Left ventricle myocardium inferior (tissue), 1 donor: Measurements from ENCODE around the gene EXOG. TPM values are rescaled to one million over a fixed set of nuclear protein-coding genes. Genes with fewer than 3 reads are reported as not detected.

Experiments
- DNase-seq: peaks from one replicate; pipeline ENCODE4 v3.0.0-alpha.2; 2020
- H3K27ac ChIP-seq: fragments of 200-600 bp; replicated peaks from 2 replicates; pipeline ENCODE4 v1.8.0; 2021
- H3K27me3 ChIP-seq: fragments of 200-600 bp; 2 replicates; pipeline ENCODE4 v1.8.0; 2021; ENCODE audit warnings: low read depth
- H3K36me3 ChIP-seq: fragments of 200-600 bp; 2 replicates; pipeline ENCODE4 v1.8.0; 2021
- H3K4me1 ChIP-seq: fragments of 200-600 bp; 2 replicates; pipeline ENCODE4 v1.8.0; 2021
- H3K4me3 ChIP-seq: fragments of 200-600 bp; 2 replicates; pipeline ENCODE4 v1.8.0; 2021; ENCODE audit warnings: mild to moderate bottlenecking, moderate library complexity
- H3K9me3 ChIP-seq: fragments of 200-600 bp; replicated peaks from 2 replicates; pipeline ENCODE4 v1.8.0; 2021
- intact Hi-C: fragments of 100-400 bp; cut with micrococcal nuclease; formaldehyde crosslinking; loops from one replicate; pipeline ENCODE4 v1.11.0; 2022
- total RNA-seq: library from RNA; stranded (reverse); fragmentation: NEBNext Ultra II Directional; extraction: Animal tissue kit (Norgen Biotek cat#: 25700); gene quantifications from one replicate; pipeline ENCODE4 v1.2.1, GENCODE V29; 2021
- TF ChIP-seq, protein P1 (sequence below): fragments of 200-600 bp; IDR thresholded peaks from 2 replicates; pipeline ENCODE4 v1.8.0; 2021; ENCODE audit warnings: antibody characterized with exemption, mild to moderate bottlenecking, borderline replicate concordance
- donor health status: DM: no; HTN: yes; CAD: no; lungs with severe emphysema.

The EXOG gene
- total RNA-seq, 1 donor from 2014 or later: 27.9 TPM

DNA sequence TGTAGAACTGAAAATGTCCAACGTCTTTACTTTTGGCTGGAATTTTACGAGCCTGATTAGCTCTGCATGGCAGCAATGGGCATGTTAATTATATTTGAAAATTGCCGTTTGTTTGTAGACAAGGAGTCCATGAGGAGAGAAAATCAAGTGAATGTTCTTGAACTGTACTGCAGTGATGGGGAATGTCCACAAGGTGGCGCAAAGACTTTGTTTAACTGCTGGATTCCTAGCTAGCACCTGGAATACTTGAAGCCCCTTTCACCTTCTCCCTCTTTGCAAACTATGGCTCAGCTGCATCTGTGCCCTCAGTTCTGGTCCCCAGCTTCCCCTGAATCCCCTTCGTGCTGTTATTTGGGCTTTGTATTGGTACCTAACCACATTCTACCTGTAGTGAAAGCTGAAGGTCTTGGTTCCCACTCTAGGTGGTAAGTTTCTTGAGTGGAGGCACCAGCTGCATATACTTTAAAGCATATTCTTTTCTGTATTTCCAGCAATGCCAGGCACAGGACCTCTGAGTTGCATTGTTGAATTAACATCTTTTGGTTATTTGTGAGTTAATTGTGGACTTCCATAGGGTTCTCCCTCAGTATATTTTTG, 25.3 kb downstream of the EXOG start:
- Histone ChIP-seq H3K27me3 (no peaks in the 10 kb centered on the region), H3K4me3 (no peak overlapping the region), H3K36me3 (peaks cover 53% of the 10 kb centered on the region), H3K27ac (peak overlapping the region; percentile 78), H3K4me1 (peaks cover 44% of the 10 kb centered on the region), H3K9me3 (peaks cover 8% of the 10 kb centered on the region)
- no peak for DNase-seq
- TF ChIP-seq, protein P1, sequence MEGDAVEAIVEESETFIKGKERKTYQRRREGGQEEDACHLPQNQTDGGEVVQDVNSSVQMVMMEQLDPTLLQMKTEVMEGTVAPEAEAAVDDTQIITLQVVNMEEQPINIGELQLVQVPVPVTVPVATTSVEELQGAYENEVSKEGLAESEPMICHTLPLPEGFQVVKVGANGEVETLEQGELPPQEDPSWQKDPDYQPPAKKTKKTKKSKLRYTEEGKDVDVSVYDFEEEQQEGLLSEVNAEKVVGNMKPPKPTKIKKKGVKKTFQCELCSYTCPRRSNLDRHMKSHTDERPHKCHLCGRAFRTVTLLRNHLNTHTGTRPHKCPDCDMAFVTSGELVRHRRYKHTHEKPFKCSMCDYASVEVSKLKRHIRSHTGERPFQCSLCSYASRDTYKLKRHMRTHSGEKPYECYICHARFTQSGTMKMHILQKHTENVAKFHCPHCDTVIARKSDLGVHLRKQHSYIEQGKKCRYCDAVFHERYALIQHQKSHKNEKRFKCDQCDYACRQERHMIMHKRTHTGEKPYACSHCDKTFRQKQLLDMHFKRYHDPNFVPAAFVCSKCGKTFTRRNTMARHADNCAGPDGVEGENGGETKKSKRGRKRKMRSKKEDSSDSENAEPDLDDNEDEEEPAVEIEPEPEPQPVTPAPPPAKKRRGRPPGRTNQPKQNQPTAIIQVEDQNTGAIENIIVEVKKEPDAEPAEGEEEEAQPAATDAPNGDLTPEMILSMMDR: peak; percentile 95
- intact Hi-C loops: loop anchor here (10.0 kb wide), 1 partner anchor 323 kb away; no protein-coding TSS in a partner anchor

DNA sequence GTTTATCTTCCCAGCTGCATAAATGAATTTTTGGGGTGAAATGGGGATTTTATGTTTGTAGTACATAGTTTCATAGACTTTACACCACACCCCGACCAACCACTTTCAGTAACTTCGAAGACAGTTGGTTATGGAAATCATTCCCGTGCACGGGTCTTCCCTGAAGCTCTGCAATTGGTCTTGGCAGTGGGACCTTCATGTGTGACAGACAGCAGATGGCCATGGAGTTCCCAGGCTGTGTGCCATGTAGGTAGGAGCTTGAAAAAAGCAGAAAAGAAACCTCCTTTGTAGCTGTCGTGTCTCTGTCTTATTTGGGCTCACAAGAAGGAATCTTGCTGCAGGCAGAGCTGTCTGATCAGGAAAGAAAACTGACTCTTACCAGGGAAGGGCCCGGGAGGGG, 25.9 kb downstream of the EXOG start:
- intact Hi-C loops: loop anchor here (10.0 kb wide), 1 partner anchor 323 kb away; no protein-coding TSS in a partner anchor
- Histone ChIP-seq H3K4me1 (peaks cover 44% of the 10 kb centered on the region), H3K27ac (peak overlapping the region; percentile 78), H3K27me3 (no peaks in the 10 kb centered on the region), H3K9me3 (peaks cover 3% of the 10 kb centered on the region), H3K4me3 (no peak overlapping the region), H3K36me3 (peaks cover 53% of the 10 kb centered on the region)
- DNase-seq: no peak
- TF ChIP-seq, protein P1: no peak

DNA sequence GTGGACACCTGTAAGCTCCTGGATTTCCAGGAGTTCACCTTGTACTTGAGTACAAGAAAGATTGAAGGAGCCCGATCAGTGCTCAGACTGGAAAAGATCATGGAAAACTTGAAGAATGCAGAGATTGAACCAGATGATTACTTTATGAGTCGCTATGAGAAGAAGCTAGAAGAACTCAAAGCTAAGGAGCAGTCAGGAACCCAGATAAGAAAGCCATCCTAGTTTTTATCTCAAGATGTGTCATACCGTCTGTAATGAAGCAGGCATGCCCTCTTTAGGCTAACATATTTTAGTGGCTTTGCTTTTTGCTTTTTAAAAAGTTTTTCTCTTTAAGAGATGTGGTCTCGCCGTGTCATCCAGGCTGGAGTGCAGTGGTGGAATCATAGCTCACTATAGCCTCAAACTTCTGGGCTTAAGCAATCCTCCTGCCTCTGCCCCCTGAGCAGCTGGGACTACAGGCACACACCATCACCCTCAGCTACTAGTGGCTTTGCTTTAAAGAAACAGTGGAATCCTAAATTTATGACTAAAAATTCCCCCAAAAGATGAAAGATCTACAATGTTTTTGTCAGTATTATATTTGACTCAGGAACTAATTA, 28.1 kb downstream of the EXOG start:
- Histone ChIP-seq H3K4me3 (no peak overlapping the region), H3K9me3 (no peaks in the 10 kb centered on the region), H3K27ac (no peak overlapping the region), H3K27me3 (no peaks in the 10 kb centered on the region), H3K4me1 (peaks cover 51% of the 10 kb centered on the region), H3K36me3 (peaks cover 58% of the 10 kb centered on the region)
- TF ChIP-seq, protein P1: no peak
- no peak for DNase-seq
- intact Hi-C loops: loop anchor here (10.0 kb wide), 1 partner anchor 321 kb away; no protein-coding TSS in a partner anchor

DNA sequence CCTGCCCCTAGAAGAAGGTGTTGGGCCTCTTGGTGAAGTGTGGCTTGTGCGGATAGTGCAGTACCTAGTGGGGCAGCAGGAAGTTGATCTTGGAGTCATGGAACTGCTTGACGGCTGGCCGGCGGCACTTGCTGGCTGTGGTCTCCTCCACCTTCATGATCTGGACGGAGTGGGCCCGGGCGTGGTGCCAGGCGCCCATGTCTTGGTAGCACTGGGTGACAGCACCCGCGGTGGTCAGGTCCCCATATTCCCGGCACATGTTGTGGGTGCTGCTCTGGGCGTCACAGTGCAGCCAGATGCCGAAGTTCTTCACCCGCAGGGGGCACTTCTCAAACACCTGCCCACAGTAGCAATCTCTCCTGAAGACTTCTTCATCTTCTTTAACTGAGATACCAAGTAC, 30.7 kb downstream of the EXOG start:
- intact Hi-C loops: loop anchor here (5.0 to 10.0 kb wide), 2 partner anchors 126 to 318 kb away; no protein-coding TSS in a partner anchor
- peaks cover 48% of the 10 kb centered on the region for H3K4me1 ChIP-seq
- TF ChIP-seq, protein P1: no peak
- no peak for DNase-seq
- H3K27me3 ChIP-seq: no peaks in the 10 kb centered on the region
- H3K36me3 ChIP-seq: peaks cover 58% of the 10 kb centered on the region
- H3K9me3 ChIP-seq: no peaks in the 10 kb centered on the region
- H3K27ac ChIP-seq: no peak overlapping the region
- H3K4me3 ChIP-seq: no peak overlapping the region

DNA sequence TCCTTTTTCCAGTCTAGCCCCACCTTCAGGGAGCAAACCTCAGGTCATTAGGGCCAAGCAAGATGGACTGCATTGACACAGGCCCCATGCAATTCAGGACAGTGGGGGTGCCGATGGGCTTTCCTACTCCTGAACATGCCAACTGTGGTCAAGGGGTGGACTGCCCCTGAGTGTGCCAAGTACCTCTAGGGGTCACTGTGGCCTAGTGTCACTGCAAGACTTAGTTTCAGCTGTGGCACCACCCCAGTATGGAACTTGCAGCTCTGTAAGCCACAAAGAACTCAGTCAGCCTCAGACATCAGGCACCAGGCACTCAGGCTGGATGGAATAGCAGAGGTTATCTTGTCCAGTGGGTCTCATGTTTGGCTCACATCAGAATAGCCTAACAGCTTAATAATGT, 32.3 kb downstream of the EXOG start:
- peaks cover 46% of the 10 kb centered on the region for H3K36me3 ChIP-seq
- no peaks in the 10 kb centered on the region for H3K27me3 ChIP-seq
- DNase-seq: no peak
- intact Hi-C loops: loop anchor here (5.0 to 10.0 kb wide), 2 partner anchors 124 to 316 kb away; no protein-coding TSS in a partner anchor
- H3K27ac ChIP-seq: peak overlapping the region; percentile 50
- H3K4me1 ChIP-seq: peaks cover 46% of the 10 kb centered on the region
- TF ChIP-seq, protein P1: peak; percentile 21
- H3K4me3 ChIP-seq: no peak overlapping the region
- no peaks in the 10 kb centered on the region for H3K9me3 ChIP-seq
